ENCODE measurements around the gene WDTC1. TPM values are rescaled to one million over a fixed set of nuclear protein-coding genes. Genes with fewer than 3 reads are reported as not detected.

WDTC1 gene
- total and polyA plus RNA-seq, 9 of the 15 experiments (the other 6 are each of a cell fraction or from before 2014, with no cell fraction given), result 0.18 to 32.3 (median 8.8) TPM

GRCh38 chr1:27330786-27331185, 96.4 kb downstream of the WDTC1 start (continued):
- TF ChIP-seq ATF6 (CRISPR knock-in tag; IDR thresholded peaks at IDR 0.05), result no peak
- TF ChIP-seq KAT7 (CRISPR knock-in tag; IDR thresholded peaks at IDR 0.05; ENCODE audit: borderline replicate concordance), result no peak
- no peak for TF ChIP-seq HMG20A (CRISPR knock-in tag; conservative IDR thresholded peaks at IDR 0.05)
- no peak for TF ChIP-seq RFX5 (IDR thresholded peaks at IDR 0.05; ENCODE audit: low read depth, low read length)
- TF ChIP-seq ZNF184 (CRISPR knock-in tag; IDR thresholded peaks at IDR 0.05), result no peak

GRCh38 chr1:27331426-27331825, 97.0 kb downstream of the WDTC1 start:
- no peak overlapping the region for H3K27ac ChIP-seq (ENCODE audit: extremely low read depth, low read depth, low read length)
- H3K9me3 ChIP-seq (replicated peaks; ENCODE audit: control insufficient read depth, insufficient read depth, low read depth, low read length), result no peaks in the 10 kb centered on the region
- WGBS (ENCODE audit: insufficient coverage, low coverage, missing lambda C conversion rate), result 97% methylated on average over 3 of the region's 3 CpGs
- H3K4me1 ChIP-seq (replicated peaks in 1 of 2; ENCODE audit: control insufficient read depth in 2 of 2, insufficient read depth in 2 of 2, low read length in 2 of 2), result peaks cover 0 to 12% of the 10 kb centered on the region in 2 experiments; a peak in 2 of 5 replicates
- H3K4me3 ChIP-seq, result no peak overlapping the region
- in situ Hi-C loops (cut with MboI) (no loop called here), intact Hi-C loops (cut with micrococcal nuclease) (no loop called here)
- no peaks in the 10 kb centered on the region for H3K27me3 ChIP-seq (ENCODE audit: control insufficient read depth in 2 of 2, insufficient read depth in 2 of 2, low read length in 2 of 2)
- peak overlapping the region in 1 of 2 experiments; percentile 15; a peak in 1 of 4 replicates for H3K9ac ChIP-seq (ENCODE audit: insufficient read depth in 1 of 2, low read depth in 2 of 2, low read length in 2 of 2)
- H3K79me2 ChIP-seq (ENCODE audit: control insufficient read depth, insufficient read depth, low read length), result peaks cover 33% of the 10 kb centered on the region
- H3K4me2 ChIP-seq (ENCODE audit: insufficient read depth, low read length), result no peak overlapping the region
- ATAC-seq (no peak), DNase-seq (ENCODE audit: extremely low read depth in 1 of 4, low spot score in 3 of 4) (no peak), FAIRE-seq (no peak)
- peaks cover 90% of the 10 kb centered on the region for H3K36me3 ChIP-seq (ENCODE audit: control insufficient read depth, insufficient read depth, low read length)
- peaks cover 16% of the 10 kb centered on the region for H4K20me1 ChIP-seq (replicated peaks; ENCODE audit: control insufficient read depth, insufficient read depth, low read length)
- no peak overlapping the region for H2AFZ ChIP-seq (ENCODE audit: low read depth, low read length)
- no TSS peak for BruUV-seq (replicated peaks)
- CTCF ChIA-PET (ENCODE audit: low intra/inter-chr PET ratio), result no interaction called here
- H3K9me1 ChIP-seq (ENCODE audit: control insufficient read depth, insufficient read depth, low read length), result no peaks in the 10 kb centered on the region
- POLR2A ChIA-PET, result interaction anchor here (0.5 to 2.5 kb wide), 2 partner anchors 8 to 1781 kb away, joined by 3 to 23 read pairs; partner anchors contain the start of gene TMEM222
- TF ChIP-seq MAFF (IDR thresholded peaks at IDR 0.05; ENCODE audit: low read length) (no peak), ZC3H8 (IDR thresholded peaks at IDR 0.05) (no peak), CUX1 (CRISPR knock-in tag; IDR thresholded peaks at IDR 0.05) (no peak), RCOR1 (IDR thresholded peaks at IDR 0.05; ENCODE audit: borderline replicate concordance in 1 of 2, low read depth in 2 of 2, low read length in 2 of 2) (no peak), ZNF740 (CRISPR knock-in tag; IDR thresholded peaks at IDR 0.05) (no peak), ZNF740 (tag; IDR thresholded peaks at IDR 0.05) (no peak), ID3 (CRISPR knock-in tag; IDR thresholded peaks at IDR 0.05) (no peak), ID3 (tag; IDR thresholded peaks at IDR 0.05) (no peak), PTRF (tag; IDR thresholded peaks at IDR 0.05) (no peak)

Data from K562 (cell line).